HG03025 (cell line): ENCODE results near the gene ART5.
"Not testable (repeated sequence)": the region's sequence is repeated elsewhere in the genome, so short reads cannot be mapped to it uniquely, and the experiment has no call there.

Experiments
- ATAC-seq: cut with Tn5 transposase; IDR thresholded peaks from one replicate; pipeline ENCODE4 v1.9.1; 2021; ENCODE audit warnings: mild to moderate bottlenecking, moderate library complexity; ENCODE audit not compliant: unreplicated experiment, low FRiP score

ART5 gene

GRCh38 chr11:3626250-3626960 lies 15.4 kb downstream of the ART5 start:
- ATAC-seq: no peak

GRCh38 chr11:3623767-3624458 lies 17.9 kb downstream of the ART5 start:
- no peak for ATAC-seq

- ATAC-seq: no peak
Observed at GRCh38 chr11:3623121-3623520, 18.7 kb downstream of the ART5 start.

- ATAC-seq: no peak
Observed at GRCh38 chr11:3622521-3622920, 19.3 kb downstream of the ART5 start.

GRCh38 chr11:3617990-3618389 lies 23.8 kb downstream of the ART5 start:
- no peak for ATAC-seq

GRCh38 chr11:3616721-3617460 lies 24.9 kb downstream of the ART5 start:
- ATAC-seq: no peak

GRCh38 chr11:3615998-3616397 lies 25.8 kb downstream of the ART5 start:
- ATAC-seq: no peak

- peak; percentile 78 for ATAC-seq
Observed at GRCh38 chr11:3614742-3615171, 27.0 kb downstream of the ART5 start.

GRCh38 chr11:3613998-3614741 lies 27.6 kb downstream of the ART5 start:
- no peak for ATAC-seq

GRCh38 chr11:3611976-3612678 lies 29.7 kb downstream of the ART5 start:
- no peak for ATAC-seq

- ATAC-seq: no peak
Observed at GRCh38 chr11:3610846-3611245, 30.9 kb downstream of the ART5 start.

- no peak for ATAC-seq
Observed at GRCh38 chr11:3609416-3610265, 32.2 kb downstream of the ART5 start.

- ATAC-seq: no peak
Observed at GRCh38 chr11:3605771-3606203, 36.0 kb downstream of the ART5 start.

- no peak for ATAC-seq
Observed at GRCh38 chr11:3605283-3605662, 36.5 kb downstream of the ART5 start.

GRCh38 chr11:3604167-3604566 lies 37.6 kb downstream of the ART5 start:
- ATAC-seq: no peak

GRCh38 chr11:3600201-3600600 lies 41.6 kb downstream of the ART5 start:
- not testable (repeated sequence) for ATAC-seq

- ATAC-seq: not testable (repeated sequence)
Observed at GRCh38 chr11:3597743-3598142, 44.0 kb downstream of the ART5 start.

- ATAC-seq: not testable (repeated sequence)
Observed at GRCh38 chr11:3591326-3591725, 50.5 kb downstream of the ART5 start.

GRCh38 chr11:3590193-3590592 lies 51.6 kb downstream of the ART5 start:
- ATAC-seq: not testable (repeated sequence)
